ENCODE measurements around the gene C12orf42.

Gene C12orf42

DNA sequence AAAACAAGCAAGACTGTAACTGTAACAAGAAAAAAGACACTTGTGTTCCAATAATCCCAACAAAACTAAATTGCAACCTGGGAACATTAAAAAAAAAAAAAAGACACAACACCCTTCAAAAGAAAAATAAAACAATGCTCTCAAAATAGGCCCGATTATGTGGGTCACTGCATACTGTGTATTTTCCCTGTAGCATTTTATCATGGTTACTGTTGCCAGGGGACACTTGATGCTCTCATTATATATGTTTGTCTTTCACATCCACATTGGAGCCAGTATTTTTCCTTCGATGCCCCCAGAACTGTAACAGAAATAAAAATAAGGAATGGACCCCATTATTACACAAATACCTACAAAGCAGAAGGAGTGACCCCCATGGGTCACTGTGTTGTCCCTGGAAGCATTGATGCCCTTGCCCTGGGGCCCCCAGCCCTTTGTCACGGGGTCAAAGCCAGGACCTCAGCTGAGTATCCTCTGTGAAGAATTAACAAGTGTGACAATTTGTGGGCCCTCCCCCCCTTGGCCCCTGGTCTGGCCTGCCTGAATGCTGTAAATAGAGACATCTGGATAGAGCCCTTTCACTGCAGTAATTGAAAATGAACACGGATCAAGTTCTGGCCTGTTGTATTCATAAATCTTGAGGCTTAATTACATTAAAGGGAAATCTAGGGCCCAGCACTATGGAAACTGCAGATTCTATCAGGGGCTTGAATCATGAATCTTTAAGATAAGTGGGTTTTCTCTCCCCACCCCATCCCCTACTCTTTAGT is 72.8 kb downstream of the C12orf42 start:
- Histone ChIP-seq H3F3A (ENCODE audit: insufficient read depth) (no peaks in the 10 kb centered on the region), H3K4me2 (ENCODE audit: low read depth, low read length, poor library complexity, severe bottlenecking) (no peak overlapping the region), H3K4me3 (ENCODE audit: insufficient read depth, low read length, poor library complexity, severe bottlenecking) (no peak overlapping the region), H3K79me2 (ENCODE audit: insufficient read depth, low read length) (no peaks in the 10 kb centered on the region), H2AFZ (ENCODE audit: low read depth, low read length, severe bottlenecking) (no peak overlapping the region), H3K36me3 (ENCODE audit: low read length) (no peaks in the 10 kb centered on the region), H3K27ac (ENCODE audit: low read depth, low read length) (no peak overlapping the region), H4K20me1 (ENCODE audit: low read depth, low read length) (no peaks in the 10 kb centered on the region), H3K27me3 (ENCODE audit: low read length) (no peaks in the 10 kb centered on the region), H3K9me3 (ENCODE audit: insufficient read depth, low read length) (no peaks in the 10 kb centered on the region), H3K9ac (ENCODE audit: low read length) (no peak overlapping the region), H3K9me2 (replicated peaks; ENCODE audit: insufficient read depth, low read length) (no peaks in the 10 kb centered on the region)
- TF ChIP-seq EZH2phosphoT487 (conservative IDR thresholded peaks at IDR 0.05; ENCODE audit: low read length) = no peak
- TF ChIP-seq, protein P1, sequence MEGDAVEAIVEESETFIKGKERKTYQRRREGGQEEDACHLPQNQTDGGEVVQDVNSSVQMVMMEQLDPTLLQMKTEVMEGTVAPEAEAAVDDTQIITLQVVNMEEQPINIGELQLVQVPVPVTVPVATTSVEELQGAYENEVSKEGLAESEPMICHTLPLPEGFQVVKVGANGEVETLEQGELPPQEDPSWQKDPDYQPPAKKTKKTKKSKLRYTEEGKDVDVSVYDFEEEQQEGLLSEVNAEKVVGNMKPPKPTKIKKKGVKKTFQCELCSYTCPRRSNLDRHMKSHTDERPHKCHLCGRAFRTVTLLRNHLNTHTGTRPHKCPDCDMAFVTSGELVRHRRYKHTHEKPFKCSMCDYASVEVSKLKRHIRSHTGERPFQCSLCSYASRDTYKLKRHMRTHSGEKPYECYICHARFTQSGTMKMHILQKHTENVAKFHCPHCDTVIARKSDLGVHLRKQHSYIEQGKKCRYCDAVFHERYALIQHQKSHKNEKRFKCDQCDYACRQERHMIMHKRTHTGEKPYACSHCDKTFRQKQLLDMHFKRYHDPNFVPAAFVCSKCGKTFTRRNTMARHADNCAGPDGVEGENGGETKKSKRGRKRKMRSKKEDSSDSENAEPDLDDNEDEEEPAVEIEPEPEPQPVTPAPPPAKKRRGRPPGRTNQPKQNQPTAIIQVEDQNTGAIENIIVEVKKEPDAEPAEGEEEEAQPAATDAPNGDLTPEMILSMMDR (IDR thresholded peaks at IDR 0.05; ENCODE audit: insufficient read depth, low read length, poor library complexity, severe bottlenecking) = no peak

DNA sequence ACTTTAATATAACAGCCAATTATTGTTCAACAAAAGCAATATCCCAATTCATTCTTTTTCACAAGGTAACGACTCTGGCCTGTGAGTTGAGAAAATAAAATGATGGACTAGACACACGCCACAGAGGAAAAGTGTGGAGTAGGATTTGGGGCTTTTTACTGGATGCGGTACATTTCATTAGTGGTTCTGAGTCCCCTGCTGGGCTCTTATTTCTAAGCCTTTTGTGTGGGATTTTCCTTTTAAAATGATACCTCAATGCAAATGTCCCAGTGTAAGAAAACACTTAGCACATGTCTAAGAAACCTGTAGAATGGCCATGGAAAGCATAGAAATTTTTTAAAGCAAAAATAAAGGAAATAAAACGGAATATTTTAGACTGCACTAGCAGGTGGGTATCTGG is 73.4 kb downstream of the C12orf42 start:
- Histone ChIP-seq H3K27ac (ENCODE audit: low read depth, low read length) (no peak overlapping the region), H3K79me2 (ENCODE audit: insufficient read depth, low read length) (no peaks in the 10 kb centered on the region), H3K4me3 (ENCODE audit: insufficient read depth, low read length, poor library complexity, severe bottlenecking) (no peak overlapping the region), H2AFZ (ENCODE audit: low read depth, low read length, severe bottlenecking) (no peak overlapping the region), H4K20me1 (ENCODE audit: low read depth, low read length) (no peaks in the 10 kb centered on the region), H3K9ac (ENCODE audit: low read length) (no peak overlapping the region), H3K36me3 (ENCODE audit: low read length) (no peaks in the 10 kb centered on the region), H3K4me2 (ENCODE audit: low read depth, low read length, poor library complexity, severe bottlenecking) (no peak overlapping the region), H3K27me3 (ENCODE audit: low read length) (no peaks in the 10 kb centered on the region), H3K9me3 (ENCODE audit: insufficient read depth, low read length) (no peaks in the 10 kb centered on the region), H3K9me2 (replicated peaks; ENCODE audit: insufficient read depth, low read length) (no peaks in the 10 kb centered on the region), H3F3A (ENCODE audit: insufficient read depth) (no peaks in the 10 kb centered on the region)
- TF ChIP-seq EZH2phosphoT487 (conservative IDR thresholded peaks at IDR 0.05; ENCODE audit: low read length) = no peak
- TF ChIP-seq, protein P1 (IDR thresholded peaks at IDR 0.05; ENCODE audit: insufficient read depth, low read length, poor library complexity, severe bottlenecking) = no peak

DNA sequence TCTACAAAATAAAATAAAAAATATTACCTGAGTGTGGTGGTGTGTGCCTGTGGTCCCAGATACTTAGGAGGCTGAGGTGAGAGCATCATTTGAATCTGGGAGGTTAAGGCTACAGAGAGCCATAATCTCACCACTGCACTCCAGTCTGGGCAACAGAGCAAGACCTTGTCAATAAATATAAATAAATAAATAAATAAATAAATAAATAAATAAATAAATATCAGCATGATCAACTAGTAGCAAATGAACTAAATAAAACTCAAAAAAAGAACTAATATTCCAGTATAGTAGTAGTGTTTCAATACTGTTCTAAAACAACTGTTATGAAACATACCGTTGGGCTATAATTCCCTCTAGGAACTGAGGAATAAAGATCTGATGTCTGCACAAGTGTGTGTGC is 74.4 kb downstream of the C12orf42 start:
- Histone ChIP-seq H3K79me2 (ENCODE audit: insufficient read depth, low read length) (no peaks in the 10 kb centered on the region), H3K4me2 (ENCODE audit: low read depth, low read length, poor library complexity, severe bottlenecking) (no peak overlapping the region)
- TF ChIP-seq, protein P1 (IDR thresholded peaks at IDR 0.05; ENCODE audit: insufficient read depth, low read length, poor library complexity, severe bottlenecking) = no peak
- TF ChIP-seq EZH2phosphoT487 (conservative IDR thresholded peaks at IDR 0.05; ENCODE audit: low read length) = no peak

More for the DNA sequence above, 74.4 kb downstream of the C12orf42 start:
- no peak overlapping the region for H3K4me3 ChIP-seq (ENCODE audit: insufficient read depth, low read length, poor library complexity, severe bottlenecking)
- no peaks in the 10 kb centered on the region for H4K20me1 ChIP-seq (ENCODE audit: low read depth, low read length)
- no peaks in the 10 kb centered on the region for H3K9me3 ChIP-seq (ENCODE audit: insufficient read depth, low read length)
- no peaks in the 10 kb centered on the region for H3K36me3 ChIP-seq (ENCODE audit: low read length)
- H3K27ac ChIP-seq (ENCODE audit: low read depth, low read length) = no peak overlapping the region
- no peak overlapping the region for H3K9ac ChIP-seq (ENCODE audit: low read length)
- H3K27me3 ChIP-seq (ENCODE audit: low read length) = no peaks in the 10 kb centered on the region
- H3K9me2 ChIP-seq (replicated peaks; ENCODE audit: insufficient read depth, low read length) = no peaks in the 10 kb centered on the region
- no peak overlapping the region for H2AFZ ChIP-seq (ENCODE audit: low read depth, low read length, severe bottlenecking)
- no peaks in the 10 kb centered on the region for H3F3A ChIP-seq (ENCODE audit: insufficient read depth)
